Natural killer cell (primary cell): Measurements from ENCODE around the gene STK39. TPM values are rescaled to one million over a fixed set of nuclear protein-coding genes. Genes with fewer than 3 reads are reported as not detected.

Source experiments
- ATAC-seq, 3 donors: fragments of 150-1000 bp in 2 of 3; fragments of 200-7000 bp in 1 of 3; cut with Tn5 transposase; 1 replicate in 1 of 3; 2 replicates in 2 of 3; pipeline ENCODE4 v1.10.0; 2021; ENCODE audit warnings: mild to moderate bottlenecking in 2 of 3, moderate library complexity in 2 of 3
- DNase-seq, 2 donors: peaks; one replicate each; pipeline versions ENCODE4 v3.0.0 to v3.0.0-alpha.2; 2013 to 2021; ENCODE audit warnings: mixed read lengths in 1 of 2
- H3K27ac ChIP-seq: one replicate; pipeline ENCODE4 v1.5.1; 2013; ENCODE audit warnings: mild to moderate bottlenecking, low read length
- H3K27me3 ChIP-seq: one replicate; pipeline ENCODE4 v1.6.1; 2013; ENCODE audit warnings: low read length; ENCODE audit not compliant: control insufficient read depth, insufficient read depth
- H3K36me3 ChIP-seq: one replicate; pipeline ENCODE4 v1.6.1; 2013; ENCODE audit warnings: low read length; ENCODE audit not compliant: control insufficient read depth, insufficient read depth
- H3K4me1 ChIP-seq: one replicate; pipeline ENCODE4 v1.6.1; 2013; ENCODE audit warnings: low read length; ENCODE audit not compliant: control insufficient read depth, insufficient read depth
- H3K4me3 ChIP-seq: one replicate; pipeline ENCODE4 v1.5.1; 2013; ENCODE audit warnings: low read length
- H3K9me3 ChIP-seq: one replicate; pipeline ENCODE4 v1.6.1; 2013; ENCODE audit warnings: low read length; ENCODE audit not compliant: control insufficient read depth, insufficient read depth
- H3K27ac Mint-ChIP-seq, 2 donors: one replicate each; pipeline ENCODE4 v1.8.0; 2022; ENCODE audit warnings: mild to moderate bottlenecking in 2 of 2, mixed read lengths in 2 of 2, moderate library complexity in 1 of 2
- H3K27me3 Mint-ChIP-seq, 2 donors: one replicate each; pipeline ENCODE4 v1.8.0; 2022; ENCODE audit warnings: low read depth in 2 of 2, mixed read lengths in 2 of 2
- H3K36me3 Mint-ChIP-seq: one replicate; pipeline ENCODE4 v1.8.0; 2022; ENCODE audit warnings: mixed read lengths
- H3K4me1 Mint-ChIP-seq, 2 donors: one replicate each; pipeline ENCODE4 v1.8.0; 2022; ENCODE audit warnings: mixed read lengths in 2 of 2
- H3K4me3 Mint-ChIP-seq: one replicate; pipeline ENCODE4 v1.8.0; 2022; ENCODE audit warnings: mild to moderate bottlenecking, moderate library complexity, mixed read lengths
- H3K9me3 Mint-ChIP-seq, 2 donors: one replicate each; pipeline ENCODE4 v1.8.0; 2022; ENCODE audit warnings: mixed read lengths in 2 of 2
- WGBS: methylation state at CpG from one replicate; pipeline ENCODE4 v1.1.7; 2013; ENCODE audit warnings: missing lambda C conversion rate; ENCODE audit not compliant: insufficient coverage; 5-methylcytosine and 5-hydroxymethylcytosine counted together
- intact Hi-C: fragments of 100-400 bp; cut with micrococcal nuclease; formaldehyde crosslinking; loops from one replicate; pipeline ENCODE4 v1.14.2; 2022
- total RNA-seq, 4 donors: library from RNA; stranded (reverse); fragments of 120-200 nt in 1 of 4; gene quantifications; one replicate each; pipeline versions ENCODE4 v1.2.3 to v1.2.4, GENCODE V29; 2013 to 2022
- TF ChIP-seq, protein P1 (sequence below): fragments of 200-600 bp; IDR thresholded peaks from one replicate; pipeline ENCODE4 v1.8.0; 2022; ENCODE audit warnings: antibody characterized with exemption

STK39 gene
- total RNA-seq, 3 donors from 2014 or later (not counting 1 experiment from before 2014, with no cell fraction given) = 53.3 to 79.3 (median 66.6) TPM

DNA sequence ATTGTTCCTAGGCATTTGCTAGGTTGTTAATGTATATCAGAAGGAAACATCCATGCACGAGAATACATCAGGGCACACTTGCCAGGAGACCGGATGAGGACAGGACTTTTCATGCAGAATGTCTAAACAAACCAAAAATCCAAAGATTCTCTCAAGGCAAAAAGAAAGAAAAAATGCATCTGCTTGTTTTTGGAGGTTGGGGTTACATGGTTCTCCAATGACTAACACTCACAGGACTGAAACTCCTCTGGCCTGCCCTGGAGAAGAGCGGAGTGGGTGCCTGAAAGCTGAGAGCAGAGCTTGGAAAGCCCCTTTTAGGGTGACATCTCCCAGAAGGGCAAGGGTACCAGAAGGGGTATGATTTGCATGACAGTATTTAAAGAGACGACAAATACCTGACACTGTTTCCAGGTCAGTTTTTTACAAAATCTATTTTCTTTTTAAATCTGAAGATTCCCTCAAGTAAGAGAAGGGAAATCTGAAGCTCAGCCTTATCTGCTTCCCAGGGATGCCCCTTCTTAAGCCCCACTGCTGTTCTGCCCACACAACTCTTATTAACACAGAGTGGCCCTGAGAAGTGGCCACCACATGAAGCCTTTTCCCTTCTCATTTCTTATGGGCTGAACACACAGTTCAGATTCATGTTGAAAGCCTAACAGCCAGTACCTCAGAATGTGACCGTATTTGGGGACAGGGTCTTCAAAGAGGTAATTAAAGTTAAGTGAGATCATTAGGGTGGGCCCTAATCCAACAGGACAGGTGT lies 216.4 kb downstream of the STK39 start:
- peaks cover 37 to 41% of the 10 kb centered on the region in 2 donors for H3K4me1 Mint-ChIP-seq
- H3K27ac Mint-ChIP-seq = peak overlapping the region; percentile 51 to 63

DNA sequence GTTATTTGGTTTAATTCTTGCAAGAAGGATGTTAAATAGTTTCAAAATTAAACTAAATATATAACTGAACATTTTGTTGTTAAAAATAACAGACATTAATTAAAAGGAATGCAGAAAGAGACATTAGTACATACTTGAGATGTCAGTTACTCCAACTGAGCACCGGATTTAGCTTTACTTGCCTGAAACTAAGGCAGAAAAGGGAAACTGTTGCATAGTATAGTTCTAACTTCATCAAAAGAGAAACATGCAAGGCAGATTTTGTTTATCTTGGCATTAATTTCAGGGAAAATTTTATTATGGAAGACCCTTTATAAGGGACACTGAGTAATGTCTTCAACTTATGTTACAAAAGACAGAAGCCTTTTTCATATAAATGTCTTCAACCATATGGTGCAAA lies 218.3 kb downstream of the STK39 start:
- Mint-ChIP-seq H3K36me3 (no peaks in the 10 kb centered on the region), H3K9me3 (no peaks in the 10 kb centered on the region), H3K4me1 (peaks cover 47 to 52% of the 10 kb centered on the region in 2 donors), H3K27me3 (no peaks in the 10 kb centered on the region), H3K27ac (no peak overlapping the region), H3K4me3 (no peak overlapping the region)
- Histone ChIP-seq H3K36me3 (peaks cover 11% of the 10 kb centered on the region), H3K9me3 (no peaks in the 10 kb centered on the region), H3K4me1 (no peaks in the 10 kb centered on the region), H3K27me3 (no peaks in the 10 kb centered on the region), H3K4me3 (no peak overlapping the region), H3K27ac (no peak overlapping the region)
- 100% methylated on average over 1 of the region's 1 CpG for WGBS
- TF ChIP-seq, protein P1, sequence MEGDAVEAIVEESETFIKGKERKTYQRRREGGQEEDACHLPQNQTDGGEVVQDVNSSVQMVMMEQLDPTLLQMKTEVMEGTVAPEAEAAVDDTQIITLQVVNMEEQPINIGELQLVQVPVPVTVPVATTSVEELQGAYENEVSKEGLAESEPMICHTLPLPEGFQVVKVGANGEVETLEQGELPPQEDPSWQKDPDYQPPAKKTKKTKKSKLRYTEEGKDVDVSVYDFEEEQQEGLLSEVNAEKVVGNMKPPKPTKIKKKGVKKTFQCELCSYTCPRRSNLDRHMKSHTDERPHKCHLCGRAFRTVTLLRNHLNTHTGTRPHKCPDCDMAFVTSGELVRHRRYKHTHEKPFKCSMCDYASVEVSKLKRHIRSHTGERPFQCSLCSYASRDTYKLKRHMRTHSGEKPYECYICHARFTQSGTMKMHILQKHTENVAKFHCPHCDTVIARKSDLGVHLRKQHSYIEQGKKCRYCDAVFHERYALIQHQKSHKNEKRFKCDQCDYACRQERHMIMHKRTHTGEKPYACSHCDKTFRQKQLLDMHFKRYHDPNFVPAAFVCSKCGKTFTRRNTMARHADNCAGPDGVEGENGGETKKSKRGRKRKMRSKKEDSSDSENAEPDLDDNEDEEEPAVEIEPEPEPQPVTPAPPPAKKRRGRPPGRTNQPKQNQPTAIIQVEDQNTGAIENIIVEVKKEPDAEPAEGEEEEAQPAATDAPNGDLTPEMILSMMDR = no peak
- no peak for ATAC-seq
- intact Hi-C loops = no loop called here
- DNase-seq = no peak

More for the DNA sequence above, 216.4 kb downstream of the STK39 start:
- intact Hi-C loops = no loop called here
- no peak overlapping the region for H3K4me3 Mint-ChIP-seq
- Histone ChIP-seq H3K9me3 (no peaks in the 10 kb centered on the region), H3K27me3 (no peaks in the 10 kb centered on the region), H3K4me3 (no peak overlapping the region), H3K4me1 (no peaks in the 10 kb centered on the region), H3K36me3 (peaks cover 2% of the 10 kb centered on the region), H3K27ac (no peak overlapping the region)
- ATAC-seq (no peak), DNase-seq (no peak)
- H3K27me3 Mint-ChIP-seq = no peaks in the 10 kb centered on the region
- TF ChIP-seq, protein P1 = no peak
- no peaks in the 10 kb centered on the region for H3K36me3 Mint-ChIP-seq
- WGBS = 96% methylated on average over 5 of the region's 5 CpGs
- H3K9me3 Mint-ChIP-seq = no peaks in the 10 kb centered on the region

DNA sequence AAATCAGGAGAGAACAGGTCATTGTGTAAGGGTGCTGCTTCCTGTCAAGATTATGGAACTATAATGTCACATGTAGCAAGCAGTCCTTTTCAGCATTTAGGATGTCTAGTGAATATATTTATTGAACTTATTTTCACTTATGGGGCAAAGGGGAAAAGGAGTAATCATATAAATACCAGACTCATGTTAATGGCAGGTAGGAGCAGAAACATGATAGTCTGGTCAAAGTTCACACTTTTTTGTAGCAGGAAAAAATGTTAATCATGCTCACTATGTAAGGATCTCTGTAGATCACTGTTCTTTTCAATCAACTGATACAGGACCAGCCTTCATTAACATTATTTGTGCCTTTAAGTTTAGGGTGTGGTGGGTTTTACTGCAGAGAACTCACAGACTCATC lies 219.0 kb downstream of the STK39 start:
- Mint-ChIP-seq H3K27me3 (no peaks in the 10 kb centered on the region), H3K4me1 (peaks cover 48 to 54% of the 10 kb centered on the region in 2 donors), H3K9me3 (no peaks in the 10 kb centered on the region), H3K27ac (peak overlapping the region in 1 of 2 donors; percentile 75), H3K4me3 (no peak overlapping the region), H3K36me3 (no peaks in the 10 kb centered on the region)
- no peaks in the 10 kb centered on the region for H3K27me3 ChIP-seq
- H3K4me1 ChIP-seq = no peaks in the 10 kb centered on the region
- H3K9me3 ChIP-seq = no peaks in the 10 kb centered on the region
- H3K4me3 ChIP-seq = no peak overlapping the region
- ATAC-seq (no peak), DNase-seq (no peak)
- H3K27ac ChIP-seq = no peak overlapping the region
- intact Hi-C loops = no loop called here
- TF ChIP-seq, protein P1 = no peak
- peaks cover 13% of the 10 kb centered on the region for H3K36me3 ChIP-seq
